ENCODE measurements around the gene GRB2.
"Not testable (repeated sequence)": the region's sequence is repeated elsewhere in the genome, so short reads cannot be mapped to it uniquely, and the experiment has no call there.

The GRB2 gene

GRCh38 chr17:75405365-75406221 lies at the start of gene GRB2:
Gene GRB2 (minus strand): TSS chr17:75405678. CDS start chr17:75393628, 12,050 bp downstream.
- peak; percentile 99 for DNase-seq

- DNase-seq: not testable (repeated sequence)
Observed at GRCh38 chr17:75454672-75455071, 49.2 kb upstream of the GRB2 start.

- no peak for DNase-seq
Observed at GRCh38 chr17:75454193-75454592, 48.7 kb upstream of the GRB2 start.

GRCh38 chr17:75450270-75450669 lies 44.8 kb upstream of the GRB2 start:
- no peak for DNase-seq

DNA sequence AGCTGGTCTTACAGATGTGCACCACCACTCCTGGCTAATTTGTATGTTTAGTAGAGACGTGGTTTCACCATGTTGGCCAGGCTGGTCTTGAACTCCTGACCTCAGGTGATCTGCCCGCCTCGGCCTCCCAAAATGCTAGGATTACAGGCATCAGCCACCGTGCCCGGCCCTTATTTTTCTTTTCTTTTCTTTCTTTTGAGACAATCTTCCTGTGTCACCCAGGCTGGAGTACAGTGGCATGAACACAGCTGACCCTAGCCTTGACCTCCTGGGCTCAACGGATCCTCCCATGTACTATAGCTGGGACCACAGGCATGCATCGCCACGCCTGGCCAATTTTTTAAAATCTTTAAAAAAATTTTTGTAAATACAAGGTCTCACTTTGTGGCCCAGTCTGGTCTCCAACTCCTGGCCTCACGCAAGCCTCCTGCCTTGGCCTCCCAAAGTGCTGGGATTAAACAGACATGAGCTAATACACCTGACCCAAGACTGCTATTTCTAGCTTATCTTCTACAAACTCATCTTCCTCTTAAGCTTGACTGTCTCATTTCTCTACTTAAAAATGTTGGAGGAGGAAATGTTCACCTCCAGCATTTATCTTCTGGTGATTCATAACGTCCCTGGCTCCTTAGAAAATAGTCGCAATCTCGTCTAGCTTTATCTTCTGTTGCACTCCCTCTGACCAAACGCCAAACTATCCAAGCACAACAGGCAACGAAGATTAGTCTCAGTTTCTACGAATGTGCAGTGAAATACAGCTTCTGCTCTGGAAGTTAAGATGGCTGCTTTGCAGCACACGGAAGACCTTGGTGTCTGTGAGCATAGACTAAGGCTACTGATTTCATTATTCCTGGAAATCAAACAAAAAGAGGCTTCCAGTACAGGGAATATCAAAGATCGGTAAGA lies 42.7 kb upstream of the GRB2 start:
- DNase-seq: no peak

GRCh38 chr17:75445896-75446295 lies 40.4 kb upstream of the GRB2 start:
- not testable (repeated sequence) for DNase-seq

- DNase-seq: no peak
Observed at GRCh38 chr17:75445296-75445695, 39.8 kb upstream of the GRB2 start.

DNA sequence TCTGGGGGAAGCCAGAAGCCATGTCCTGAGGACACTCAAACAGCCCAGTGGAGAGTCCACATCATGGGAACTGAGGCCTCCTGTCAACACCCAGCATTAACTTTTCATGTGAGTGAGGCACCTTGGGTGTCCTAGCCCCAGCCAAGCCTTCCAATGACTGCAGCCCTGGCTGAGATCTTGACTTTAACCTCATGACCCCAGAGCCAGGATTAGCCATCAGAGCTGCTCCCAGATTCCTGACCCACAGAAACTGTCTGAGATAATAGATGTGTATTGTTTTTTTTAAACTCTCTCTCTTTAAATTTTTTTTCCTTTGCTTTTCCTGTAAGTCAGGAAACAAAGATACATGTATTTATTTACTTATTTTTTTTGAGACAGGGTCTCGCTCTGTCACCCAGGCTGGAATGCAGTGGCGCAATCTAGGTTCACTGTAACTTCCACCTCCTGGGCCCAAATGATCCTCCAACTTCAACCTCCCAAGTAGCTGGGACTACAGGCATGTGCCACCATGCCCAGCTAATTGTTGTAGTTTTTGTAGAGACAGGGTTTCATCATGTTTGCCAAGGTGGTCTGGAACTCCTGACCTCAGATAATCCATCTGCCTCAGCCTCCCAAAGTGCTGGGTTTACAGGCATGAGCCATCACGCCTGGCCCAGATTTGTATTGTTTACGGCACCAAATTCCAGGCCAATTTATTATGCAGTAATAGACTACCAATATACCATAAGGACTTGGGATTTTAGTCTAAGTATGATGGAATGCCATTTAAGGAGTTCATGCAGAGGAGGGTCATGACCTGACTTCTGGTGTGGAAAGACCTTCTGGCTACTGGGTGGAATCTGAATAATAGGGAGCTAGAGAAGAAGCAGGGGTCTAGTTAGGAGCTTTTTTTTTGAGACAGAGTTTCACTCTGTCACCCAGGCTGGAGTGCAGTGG lies 37.0 kb upstream of the GRB2 start:
- DNase-seq: no peak

- no peak for DNase-seq
Observed at GRCh38 chr17:75440738-75441448, 35.4 kb upstream of the GRB2 start.

DNA sequence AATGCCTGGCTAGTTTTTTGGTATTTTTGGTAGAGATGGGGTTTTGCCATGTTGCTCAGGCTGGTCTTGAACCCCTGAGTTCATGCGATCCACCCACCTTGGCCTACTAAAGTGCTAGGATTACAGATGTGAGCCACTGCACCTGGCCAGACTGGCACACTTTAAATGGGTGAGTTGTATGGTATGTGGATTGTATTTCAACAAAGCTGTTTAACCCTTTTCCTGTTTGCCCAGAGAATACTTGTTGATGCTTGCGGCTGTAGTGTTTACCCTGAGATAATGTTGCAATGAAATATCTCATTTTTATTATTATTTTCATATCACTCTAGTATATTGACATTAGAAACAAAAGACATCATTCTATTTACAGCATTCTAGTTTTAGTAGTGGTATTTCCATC lies 33.8 kb upstream of the GRB2 start:
- no peak for DNase-seq

DNA sequence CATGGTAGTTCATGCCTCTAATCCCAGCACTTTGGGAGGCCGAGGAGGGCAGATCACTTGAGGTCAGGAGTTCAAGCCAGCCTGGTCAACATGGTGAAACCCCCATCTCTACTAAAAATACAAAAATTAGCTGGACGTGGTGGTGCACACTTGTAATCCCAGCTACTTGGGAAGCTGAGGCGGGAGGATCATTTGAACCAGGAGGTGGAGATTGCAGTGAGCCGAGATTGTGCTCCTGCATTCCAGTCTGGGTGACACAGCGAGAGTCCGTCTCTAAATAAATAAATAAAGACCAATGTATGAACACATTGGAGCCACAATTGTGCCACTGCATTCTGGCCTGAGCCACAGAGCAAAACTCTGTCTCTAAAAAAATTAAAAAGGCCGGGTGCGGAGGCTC lies 31.9 kb upstream of the GRB2 start:
- DNase-seq: not testable (repeated sequence)

DNA sequence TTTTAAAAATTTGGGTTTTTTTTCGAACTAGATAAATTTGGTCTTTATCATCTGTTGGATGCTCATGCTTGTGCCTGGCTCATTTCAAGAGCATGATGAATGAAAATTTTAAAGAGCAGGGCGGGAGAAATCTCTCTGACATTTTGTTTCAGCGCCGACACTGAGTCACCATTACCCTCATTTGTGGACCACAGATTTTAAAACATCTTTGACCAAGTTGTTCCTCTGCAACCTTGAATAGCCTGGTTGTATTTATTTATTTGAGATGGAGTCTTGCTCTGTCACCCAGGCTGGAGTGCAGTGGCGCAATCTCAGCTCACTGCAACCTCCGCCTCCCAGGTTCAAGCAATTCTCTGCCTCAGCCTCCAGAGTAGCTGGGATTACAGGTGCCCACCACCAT lies 29.0 kb upstream of the GRB2 start:
- DNase-seq: not testable (repeated sequence)

DNA sequence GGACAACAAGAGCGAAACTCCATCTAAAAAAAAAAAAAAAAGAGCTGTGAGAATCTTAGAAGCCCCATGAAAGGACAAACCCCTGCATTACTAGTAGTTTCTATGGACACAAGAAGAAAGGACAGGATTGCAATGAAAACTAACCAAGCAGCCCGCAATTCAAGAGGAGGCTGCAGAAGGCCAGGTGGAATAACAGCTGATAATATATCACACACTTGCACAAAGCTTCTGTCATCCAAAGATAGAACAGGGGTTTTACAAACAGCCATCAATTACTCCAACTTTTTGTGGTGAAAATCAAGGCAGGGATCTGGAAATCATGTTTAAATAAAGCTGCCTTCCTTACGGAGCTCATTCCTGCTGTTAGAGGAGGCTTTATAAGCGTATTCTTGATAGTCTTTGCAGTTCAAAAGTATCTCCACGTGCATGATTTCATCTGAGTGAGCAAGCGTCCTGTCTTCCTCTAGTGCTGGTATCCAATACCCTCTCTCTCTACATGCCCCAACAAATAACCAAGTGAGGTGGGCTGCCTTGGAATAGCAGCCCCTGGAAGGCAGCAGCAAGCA lies 27.8 kb upstream of the GRB2 start:
- no peak for DNase-seq

GRCh38 chr17:75430159-75430974 lies 24.9 kb upstream of the GRB2 start:
- DNase-seq: no peak

GRCh38 chr17:75428543-75429469 lies 23.3 kb upstream of the GRB2 start:
- DNase-seq: no peak

- DNase-seq: no peak
Observed at GRCh38 chr17:75418531-75418930, 13.1 kb upstream of the GRB2 start.

DNA sequence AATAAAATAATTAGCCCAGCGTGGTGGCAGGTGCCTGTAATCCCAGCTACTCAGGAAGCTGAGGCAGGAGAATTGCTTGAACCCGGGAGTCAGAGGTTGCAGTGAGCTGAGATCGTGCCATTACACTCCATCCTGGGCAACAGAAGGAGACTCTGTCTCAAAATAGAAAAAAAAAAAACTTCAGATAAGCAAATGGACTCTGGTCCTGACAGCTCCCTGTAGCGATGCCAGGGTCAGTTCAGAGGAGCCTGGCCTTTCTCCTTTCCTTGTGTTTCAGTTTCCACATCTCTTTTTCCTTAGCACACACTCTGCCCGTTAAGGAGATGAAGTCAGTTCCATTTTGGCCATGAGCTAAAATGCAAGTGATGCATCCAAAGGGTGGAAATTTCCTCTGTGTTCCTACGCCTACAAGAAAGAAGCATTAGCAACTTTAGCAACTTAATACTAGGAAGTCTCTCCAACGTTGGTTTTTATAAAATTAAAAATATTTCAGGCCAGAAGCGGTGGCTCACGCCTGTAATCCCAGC lies 11.6 kb upstream of the GRB2 start:
- no peak for DNase-seq

DNA sequence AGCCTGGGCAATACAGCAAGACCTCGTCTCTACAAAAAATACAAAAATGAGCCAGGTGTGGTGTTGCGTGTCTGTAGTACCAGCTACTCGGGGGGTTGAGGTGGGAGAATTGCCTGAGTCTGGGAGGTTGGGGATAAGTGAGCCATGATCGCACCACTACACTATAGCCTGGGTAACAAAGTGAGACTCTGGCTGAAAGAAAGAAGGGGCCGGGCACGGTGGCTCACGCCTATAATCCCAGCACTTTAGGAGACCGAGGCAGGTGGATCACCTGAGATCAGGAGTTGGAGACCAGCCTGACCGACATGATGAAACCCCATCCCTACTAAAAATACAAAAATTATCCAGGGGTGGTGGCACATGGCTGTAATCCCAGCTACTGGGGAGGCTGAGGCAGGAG lies 10.5 kb upstream of the GRB2 start:
- no peak for DNase-seq

DNA sequence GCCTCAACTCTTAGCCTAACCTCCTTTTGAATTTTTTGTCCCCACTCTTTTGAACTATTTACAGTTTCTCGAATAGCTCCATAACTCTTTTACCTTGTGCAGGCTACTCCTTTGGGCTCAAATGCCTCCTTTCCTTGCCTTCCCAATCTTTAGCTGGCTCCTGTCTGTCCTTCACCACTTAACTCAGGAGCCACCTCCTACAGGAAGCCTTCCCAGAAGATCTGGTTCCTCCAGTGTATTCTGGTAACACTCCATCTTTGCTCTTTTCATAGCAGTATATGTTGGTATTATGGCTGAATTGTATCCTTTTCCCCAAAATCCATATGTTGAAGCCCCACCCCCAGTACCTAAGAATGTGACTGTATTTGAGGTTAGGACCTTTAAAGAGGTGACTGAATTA lies 9.0 kb upstream of the GRB2 start:
- no peak for DNase-seq
